Mucosa of stomach (tissue), 1 donor: ENCODE data around the gene OR8G1.

Experiments used
- H3K27me3 ChIP-seq: one replicate; pipeline ENCODE4 v1.7.0; 2013; ENCODE audit warnings: mild to moderate bottlenecking, low read length; ENCODE audit not compliant: control insufficient read depth, insufficient read depth
- H3K36me3 ChIP-seq: one replicate; pipeline ENCODE4 v1.7.0; 2013; ENCODE audit warnings: low read length; ENCODE audit not compliant: control insufficient read depth, insufficient read depth
- H3K4me1 ChIP-seq: one replicate; pipeline ENCODE4 v1.7.0; 2013; ENCODE audit warnings: mild to moderate bottlenecking, low read length; ENCODE audit not compliant: control insufficient read depth, insufficient read depth
- H3K4me3 ChIP-seq: one replicate; pipeline ENCODE4 v1.7.0; 2013; ENCODE audit warnings: low read length
- H3K9ac ChIP-seq: one replicate; pipeline ENCODE4 v1.7.0; 2013; ENCODE audit warnings: mild to moderate bottlenecking, low read length, moderate library complexity
- H3K9me3 ChIP-seq: one replicate; pipeline ENCODE4 v1.7.0; 2013; ENCODE audit warnings: mild to moderate bottlenecking, low read length, moderate library complexity; ENCODE audit not compliant: control insufficient read depth
- donor health status: Pancreatic carcinoma.

OR8G1 gene, protein sequence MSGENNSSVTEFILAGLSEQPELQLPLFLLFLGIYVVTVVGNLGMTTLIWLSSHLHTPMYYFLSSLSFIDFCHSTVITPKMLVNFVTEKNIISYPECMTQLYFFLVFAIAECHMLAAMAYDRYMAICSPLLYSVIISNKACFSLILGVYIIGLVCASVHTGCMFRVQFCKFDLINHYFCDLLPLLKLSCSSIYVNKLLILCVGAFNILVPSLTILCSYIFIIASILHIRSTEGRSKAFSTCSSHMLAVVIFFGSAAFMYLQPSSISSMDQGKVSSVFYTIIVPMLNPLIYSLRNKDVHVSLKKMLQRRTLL

DNA sequence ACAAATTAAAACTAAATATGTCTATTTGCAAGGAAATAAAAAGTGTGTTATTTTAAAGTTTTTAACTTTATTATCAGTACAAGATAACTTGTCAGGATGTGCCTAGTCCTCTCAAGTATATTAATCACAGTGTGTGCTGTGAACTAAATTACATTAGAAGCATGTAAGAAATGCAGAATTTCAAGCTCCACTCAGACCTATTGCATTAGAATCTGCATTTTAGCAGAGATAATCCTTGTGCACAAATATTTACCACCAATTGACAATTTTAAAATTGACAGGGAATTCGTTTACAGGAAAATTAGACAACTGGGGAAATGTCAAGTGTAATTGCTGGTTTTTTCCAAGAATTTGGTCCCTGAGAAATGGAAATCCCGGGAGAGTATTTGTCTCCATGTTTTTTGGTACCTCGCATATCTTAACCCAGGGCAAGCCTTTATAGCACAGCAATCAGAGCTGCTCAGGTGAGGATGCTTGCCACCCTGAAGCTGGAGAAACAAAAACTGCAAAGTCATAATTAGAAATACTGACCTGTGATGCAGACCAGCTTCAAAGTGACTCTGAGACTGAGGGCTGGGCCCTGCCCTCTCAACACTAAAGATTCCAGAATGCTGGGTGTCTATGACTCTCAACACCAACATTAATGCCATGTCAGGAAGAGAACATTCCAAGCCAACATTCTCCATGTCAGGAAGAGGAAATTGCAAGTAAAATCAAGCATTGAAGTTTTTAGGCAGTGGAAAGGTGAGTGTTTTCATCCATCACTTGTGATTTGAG is at the start of gene OR8G1:
Gene OR8G1, plus strand, starts transcription at position 475 of the 777 bp plus-strand sequence. CDS start 8,581 bp downstream, outside the sequence.
- Histone ChIP-seq H3K9ac (no peak within 1 kb of the TSS), H3K4me1 (no peaks in the 10 kb centered on the region), H3K27me3 (no peaks in the 10 kb centered on the region), H3K9me3 (no peaks in the 10 kb centered on the region), H3K36me3 (no peaks in the 10 kb centered on the region), H3K4me3 (no peak within 1 kb of the TSS)

DNA sequence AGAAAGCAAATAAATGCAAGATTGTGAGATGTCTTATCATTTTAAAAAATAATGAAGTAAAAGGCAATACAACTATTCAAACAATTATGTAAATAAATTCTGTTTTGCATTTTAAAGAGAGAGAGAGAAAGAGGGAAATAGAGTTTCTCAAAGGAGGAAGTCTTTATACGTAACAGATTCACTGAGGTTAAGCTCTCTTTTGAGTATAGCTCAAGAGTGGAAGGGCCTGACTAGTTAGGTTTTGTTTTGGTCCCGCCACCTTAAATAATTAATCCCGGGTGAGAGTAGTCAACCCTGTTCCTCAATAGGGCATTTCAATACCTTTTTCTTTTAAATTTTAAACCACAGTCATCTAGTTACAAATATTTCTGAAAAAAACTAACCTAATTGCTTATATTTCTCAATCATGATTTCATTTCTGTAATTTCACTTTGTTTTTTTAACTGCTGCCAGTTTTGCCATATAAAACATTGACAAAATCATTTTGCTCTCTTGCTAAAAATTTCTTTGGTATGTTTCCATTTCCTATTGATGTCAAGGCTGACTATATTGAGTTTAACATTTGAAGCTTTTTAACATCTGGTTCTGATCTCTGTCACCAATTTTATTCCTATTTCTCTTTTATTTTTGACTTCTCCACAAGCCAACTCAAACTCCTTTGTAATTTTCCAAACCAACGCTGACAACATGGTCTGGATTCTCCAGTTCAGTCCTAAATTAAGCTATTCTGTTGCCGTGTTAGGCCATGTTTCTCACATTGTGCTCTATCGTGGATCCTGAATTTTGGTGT is 47.5 kb upstream of the OR8G1 start:
- H3K36me3 ChIP-seq: no peaks in the 10 kb centered on the region
- H3K4me1 ChIP-seq: no peaks in the 10 kb centered on the region
- H3K9me3 ChIP-seq: no peaks in the 10 kb centered on the region
- no peak overlapping the region for H3K9ac ChIP-seq
- H3K4me3 ChIP-seq: no peak overlapping the region
- no peaks in the 10 kb centered on the region for H3K27me3 ChIP-seq

DNA sequence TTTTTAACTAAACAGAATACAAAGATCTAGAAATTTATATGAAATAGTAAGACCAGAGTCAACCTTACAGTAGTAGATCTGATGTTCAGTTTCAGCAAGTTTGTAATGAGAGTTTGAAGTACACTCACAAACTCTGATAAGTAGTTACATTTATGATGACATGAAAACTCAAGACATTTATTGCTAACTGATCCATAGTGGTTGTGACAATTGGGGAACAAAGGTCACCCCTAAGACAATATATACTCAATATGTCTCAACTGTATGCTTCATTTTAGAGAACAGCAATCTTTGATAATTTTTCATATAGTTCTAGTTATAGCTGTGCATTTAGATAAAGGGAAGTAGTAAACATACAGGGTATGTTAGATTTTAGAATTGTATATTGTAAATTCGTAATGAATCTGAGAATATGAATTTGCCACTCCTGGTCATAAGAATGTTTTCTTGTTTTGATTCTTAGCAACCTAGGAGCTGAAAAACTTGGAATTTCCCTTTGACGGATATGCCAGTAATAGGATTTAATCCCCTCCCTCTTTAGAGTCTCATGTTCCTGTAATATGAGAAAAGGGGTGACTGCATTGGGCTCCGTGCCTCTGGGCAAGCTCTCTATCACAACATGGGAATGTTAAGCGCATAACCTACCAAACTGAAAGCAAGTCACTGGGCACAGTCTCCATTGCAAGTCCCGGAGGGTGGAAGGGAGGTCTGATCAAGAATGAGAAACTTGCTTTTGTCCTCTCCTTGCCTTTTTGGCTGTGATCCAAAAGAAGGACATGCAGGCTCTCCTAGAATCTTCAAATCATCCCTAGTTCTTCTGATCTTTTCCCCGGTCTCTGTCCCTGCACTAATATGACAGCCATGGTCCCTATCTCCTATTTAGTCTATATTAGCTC is 46.4 kb upstream of the OR8G1 start:
- Histone ChIP-seq H3K9ac (no peak overlapping the region), H3K4me3 (no peak overlapping the region)

DNA sequence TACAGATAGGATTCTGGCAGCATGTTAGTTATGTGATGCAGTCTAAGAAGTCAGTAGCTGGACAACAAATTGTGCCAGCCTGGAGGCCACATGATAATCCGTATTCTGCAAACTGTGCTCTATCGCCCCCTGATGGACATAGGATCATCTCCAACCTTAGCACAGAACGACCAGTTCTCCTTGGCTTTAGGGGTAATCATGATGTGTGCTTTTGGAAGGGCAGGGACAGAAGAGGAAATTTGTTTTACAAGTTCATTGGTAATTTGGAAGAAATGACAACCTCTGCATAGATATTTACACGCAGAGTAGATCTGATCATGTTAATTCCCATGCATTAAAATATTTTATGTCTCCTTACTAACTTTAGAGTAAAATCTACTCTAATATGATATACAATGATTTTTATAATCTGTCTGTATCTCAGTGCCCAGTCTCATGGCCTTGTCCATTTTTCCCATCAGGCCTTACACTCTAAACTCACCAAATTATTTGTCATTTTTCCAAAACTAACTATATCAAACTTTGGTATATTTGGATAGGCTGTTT is 45.6 kb upstream of the OR8G1 start:
- Histone ChIP-seq H3K9me3 (no peaks in the 10 kb centered on the region), H3K4me3 (no peak overlapping the region), H3K4me1 (no peaks in the 10 kb centered on the region), H3K27me3 (no peaks in the 10 kb centered on the region), H3K36me3 (no peaks in the 10 kb centered on the region), H3K9ac (no peak overlapping the region)

More for the DNA sequence above, 46.4 kb upstream of the OR8G1 start:
- Histone ChIP-seq H3K4me1 (no peaks in the 10 kb centered on the region), H3K36me3 (no peaks in the 10 kb centered on the region), H3K9me3 (no peaks in the 10 kb centered on the region), H3K27me3 (no peaks in the 10 kb centered on the region)

DNA sequence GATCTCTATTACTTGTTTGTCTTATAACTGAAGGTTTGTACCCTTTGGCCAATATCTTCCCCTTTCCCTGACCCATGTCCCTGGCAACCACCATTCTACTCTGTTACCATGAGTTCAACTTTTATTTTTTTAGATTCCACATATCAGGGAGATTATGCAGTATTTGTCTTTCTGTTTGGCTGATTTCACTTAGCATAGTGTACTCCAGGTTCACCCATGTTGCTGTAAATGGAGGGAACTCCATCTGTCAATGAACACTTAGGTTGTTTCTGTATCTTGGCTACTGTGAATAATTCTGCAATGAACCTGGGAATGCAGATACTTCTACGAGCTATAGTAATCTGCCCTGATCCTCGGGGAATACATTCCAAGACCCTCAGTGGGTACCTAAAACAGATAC is 42.9 kb upstream of the OR8G1 start:
- Histone ChIP-seq H3K9ac (no peak overlapping the region), H3K4me3 (no peak overlapping the region), H3K4me1 (no peaks in the 10 kb centered on the region), H3K27me3 (no peaks in the 10 kb centered on the region), H3K9me3 (no peaks in the 10 kb centered on the region), H3K36me3 (no peaks in the 10 kb centered on the region)

DNA sequence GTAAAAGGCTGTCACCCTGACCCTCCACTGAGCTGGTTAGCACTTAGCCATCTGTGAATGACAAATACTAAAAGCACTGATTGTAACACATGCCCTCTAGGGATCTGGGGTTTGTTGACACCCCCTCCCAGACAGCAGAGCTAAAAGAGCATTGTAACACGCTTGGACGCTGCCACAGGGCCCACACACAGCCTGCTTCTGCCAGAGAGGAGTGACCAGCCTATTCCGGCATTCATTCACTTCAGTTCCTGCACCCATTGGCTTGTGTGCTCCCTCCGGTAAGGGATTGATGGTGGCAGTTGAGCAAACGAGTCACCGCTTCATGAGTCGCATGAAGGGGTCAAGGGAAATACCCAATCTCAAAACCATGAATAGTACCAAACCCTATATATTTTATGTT is 42.0 kb upstream of the OR8G1 start:
- no peaks in the 10 kb centered on the region for H3K9me3 ChIP-seq
- H3K27me3 ChIP-seq: no peaks in the 10 kb centered on the region
- no peak overlapping the region for H3K4me3 ChIP-seq
- no peak overlapping the region for H3K9ac ChIP-seq
- no peaks in the 10 kb centered on the region for H3K4me1 ChIP-seq
- no peaks in the 10 kb centered on the region for H3K36me3 ChIP-seq

DNA sequence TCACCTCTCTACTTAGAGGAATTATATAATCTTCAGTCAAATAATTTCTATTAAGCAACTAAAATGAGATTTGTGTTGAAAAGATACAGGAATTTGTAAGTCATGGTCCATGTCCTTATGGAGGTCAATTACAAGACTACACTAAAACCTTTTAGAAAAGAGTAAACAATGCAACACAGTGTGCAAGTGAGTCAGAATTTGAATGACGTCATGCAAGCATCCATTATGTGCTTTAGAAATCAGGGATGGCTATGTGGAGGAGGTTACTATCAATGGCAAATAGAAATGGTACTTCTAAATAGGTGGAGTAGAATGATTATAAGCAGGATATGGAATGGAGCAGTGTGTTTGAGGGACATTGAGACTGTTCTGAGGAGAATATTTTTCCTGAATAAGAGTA is 41.2 kb upstream of the OR8G1 start:
- Histone ChIP-seq H3K36me3 (no peaks in the 10 kb centered on the region), H3K9ac (no peak overlapping the region), H3K9me3 (no peaks in the 10 kb centered on the region), H3K27me3 (no peaks in the 10 kb centered on the region), H3K4me3 (no peak overlapping the region), H3K4me1 (no peaks in the 10 kb centered on the region)

DNA sequence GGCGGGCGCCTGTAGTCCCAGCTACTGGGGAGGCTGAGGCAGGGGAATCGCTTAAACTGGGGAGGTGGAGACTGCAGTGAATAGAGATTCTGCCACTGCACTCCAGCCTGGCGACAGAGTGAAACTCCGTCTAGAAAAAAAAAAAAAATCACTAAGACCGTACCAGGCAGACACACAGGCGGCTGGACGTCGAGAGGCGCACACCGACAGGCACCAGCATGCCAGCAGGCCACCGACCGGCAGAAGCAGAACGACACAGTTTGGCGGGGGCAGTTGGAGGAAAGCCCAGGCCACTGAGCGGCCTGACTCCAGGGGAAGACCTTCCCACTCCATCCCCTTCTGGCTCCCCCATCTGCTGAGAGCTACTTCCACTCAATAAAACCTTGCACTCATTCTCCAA is 40.2 kb upstream of the OR8G1 start:
- Histone ChIP-seq H3K9ac (no peak overlapping the region), H3K36me3 (no peaks in the 10 kb centered on the region), H3K4me1 (no peaks in the 10 kb centered on the region), H3K4me3 (no peak overlapping the region), H3K9me3 (no peaks in the 10 kb centered on the region), H3K27me3 (no peaks in the 10 kb centered on the region)

DNA sequence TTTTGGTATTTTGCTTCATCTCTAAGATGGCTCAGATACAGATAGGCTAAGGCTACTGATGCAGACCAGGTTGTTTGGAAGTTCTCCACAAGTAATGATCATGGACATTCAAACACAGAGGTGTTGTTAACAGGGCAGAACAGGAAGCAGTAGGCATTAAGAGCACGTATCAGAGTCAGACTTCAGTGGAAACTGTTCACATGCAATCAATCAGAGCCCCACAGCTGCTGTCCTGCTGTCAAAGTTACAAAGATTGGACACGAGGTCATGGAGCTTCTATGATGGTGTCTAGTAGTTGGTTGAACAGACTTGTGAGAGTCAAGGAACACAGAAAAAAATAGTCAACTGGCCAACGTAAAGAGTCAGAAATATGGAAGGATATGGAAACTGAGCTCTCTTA is 37.9 kb upstream of the OR8G1 start:
- Histone ChIP-seq H3K4me1 (no peaks in the 10 kb centered on the region), H3K27me3 (no peaks in the 10 kb centered on the region), H3K4me3 (no peak overlapping the region), H3K36me3 (no peaks in the 10 kb centered on the region), H3K9me3 (no peaks in the 10 kb centered on the region), H3K9ac (no peak overlapping the region)

DNA sequence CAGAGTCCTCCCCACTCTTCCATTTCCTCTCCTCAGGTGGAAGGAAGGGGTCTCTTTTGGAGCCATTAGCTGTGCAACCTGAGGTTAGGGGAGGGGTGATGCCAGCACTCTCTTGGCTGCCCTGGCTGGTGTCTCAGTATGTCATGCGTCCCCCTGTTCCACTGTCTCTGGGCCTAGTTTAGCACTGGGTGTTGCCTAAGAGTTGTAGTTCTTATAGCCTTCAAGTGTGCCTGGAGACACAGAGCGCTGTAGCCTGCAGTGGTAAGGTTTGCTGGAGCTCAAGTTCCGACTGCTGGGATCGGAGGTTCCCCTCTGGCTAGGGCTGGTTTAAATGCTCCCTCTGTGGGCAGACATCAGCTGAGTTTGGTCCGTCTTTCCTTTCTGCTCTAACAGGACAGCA is 36.9 kb upstream of the OR8G1 start:
- Histone ChIP-seq H3K36me3 (no peaks in the 10 kb centered on the region), H3K9me3 (no peaks in the 10 kb centered on the region), H3K9ac (no peak overlapping the region), H3K27me3 (no peaks in the 10 kb centered on the region), H3K4me1 (no peaks in the 10 kb centered on the region), H3K4me3 (no peak overlapping the region)

DNA sequence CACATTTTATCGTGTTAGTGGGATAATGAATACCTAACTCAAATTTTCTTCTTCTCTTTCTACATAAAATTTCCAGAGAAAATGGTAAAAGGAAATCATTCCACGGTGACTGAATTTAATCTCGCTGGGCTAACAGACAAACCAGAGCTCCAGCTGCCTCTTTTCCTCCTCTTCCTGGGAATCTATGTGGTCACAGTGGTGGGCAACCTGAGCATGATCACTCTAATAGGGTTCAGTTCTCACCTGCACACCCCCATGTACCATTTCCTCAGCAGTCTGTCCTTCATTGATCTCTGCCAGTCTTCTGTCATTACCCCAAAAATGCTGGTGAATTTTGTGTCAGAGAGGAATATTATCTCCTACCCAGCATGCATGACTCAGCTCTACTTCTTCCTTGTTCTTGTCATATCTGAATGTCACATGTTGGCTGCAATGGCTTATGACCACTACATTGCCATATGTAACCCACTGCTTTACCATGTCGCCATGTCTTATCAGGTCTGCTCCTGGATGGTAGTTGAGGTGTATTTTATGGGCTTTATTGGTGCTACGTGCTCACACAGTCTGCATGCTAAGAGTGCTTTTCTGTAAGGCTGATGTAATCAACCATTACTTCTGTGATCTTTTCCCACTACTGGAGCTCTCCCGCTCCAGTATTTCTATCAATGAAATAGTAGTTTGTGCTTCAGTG is 33.6 kb upstream of the OR8G1 start:
- Histone ChIP-seq H3K4me3 (no peak overlapping the region), H3K4me1 (no peaks in the 10 kb centered on the region), H3K27me3 (no peaks in the 10 kb centered on the region), H3K9me3 (no peaks in the 10 kb centered on the region), H3K36me3 (no peaks in the 10 kb centered on the region), H3K9ac (no peak overlapping the region)
